Midbrain (tissue), 1 donor: ENCODE results near the gene CNOT2.
"Not testable (repeated sequence)": the region's sequence is repeated elsewhere in the genome, so short reads cannot be mapped to it uniquely, and the experiment has no call there.

Experiments
- DNase-seq: peaks from one replicate; lab custom pipeline; 2025; lab: John Stamatoyannopoulos, UW

The CNOT2 gene

GRCh38 chr12:70251661-70252060, 8.4 kb downstream of the CNOT2 start:
- DNase-seq, result no peak

- DNase-seq, result no peak
Observed at GRCh38 chr12:70252832-70253231, 9.6 kb downstream of the CNOT2 start.

DNA sequence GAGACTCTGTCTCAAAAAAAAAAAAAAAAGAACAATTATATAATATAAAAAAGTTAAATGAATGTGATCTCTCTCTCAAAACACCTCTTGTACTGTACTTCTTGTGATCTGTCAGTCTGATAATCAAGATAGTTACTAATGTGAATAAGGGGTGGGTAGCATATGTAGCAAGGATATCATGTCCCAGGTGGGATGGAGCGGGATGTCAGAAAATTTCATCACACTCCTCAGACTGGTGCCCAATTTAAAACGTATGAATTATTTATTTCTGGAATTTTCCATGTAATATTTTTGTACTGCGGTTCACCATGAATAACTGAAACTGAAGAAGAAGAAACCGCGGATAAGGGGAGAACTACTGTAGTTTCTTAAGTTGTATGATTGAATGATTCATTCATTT, 11.0 kb downstream of the CNOT2 start:
- DNase-seq, result no peak

- DNase-seq, result no peak
Observed at GRCh38 chr12:70254846-70255245, 11.6 kb downstream of the CNOT2 start.

DNA sequence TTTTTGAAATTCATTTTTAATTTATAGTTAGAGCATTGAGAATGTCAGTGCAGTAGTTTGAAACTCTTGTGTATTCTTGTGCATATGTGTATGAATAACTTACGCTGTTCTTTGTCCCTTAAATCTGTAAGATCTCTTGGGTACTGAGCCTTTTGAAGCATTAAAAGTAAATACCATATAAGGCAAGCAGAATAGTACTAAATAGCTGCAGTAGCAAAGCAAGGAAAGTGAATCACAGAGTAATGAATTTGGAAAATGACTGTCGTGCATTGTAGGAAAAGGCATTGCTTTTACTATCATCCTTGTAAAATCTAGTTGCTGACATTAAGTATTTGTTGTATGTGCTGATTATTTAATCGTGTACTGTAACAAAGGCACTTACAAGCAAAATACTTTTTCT, 12.1 kb downstream of the CNOT2 start:
- no peak for DNase-seq

GRCh38 chr12:70258605-70259403, 15.6 kb downstream of the CNOT2 start:
- DNase-seq, result no peak

GRCh38 chr12:70260646-70261045, 17.4 kb downstream of the CNOT2 start:
- no peak for DNase-seq

DNA sequence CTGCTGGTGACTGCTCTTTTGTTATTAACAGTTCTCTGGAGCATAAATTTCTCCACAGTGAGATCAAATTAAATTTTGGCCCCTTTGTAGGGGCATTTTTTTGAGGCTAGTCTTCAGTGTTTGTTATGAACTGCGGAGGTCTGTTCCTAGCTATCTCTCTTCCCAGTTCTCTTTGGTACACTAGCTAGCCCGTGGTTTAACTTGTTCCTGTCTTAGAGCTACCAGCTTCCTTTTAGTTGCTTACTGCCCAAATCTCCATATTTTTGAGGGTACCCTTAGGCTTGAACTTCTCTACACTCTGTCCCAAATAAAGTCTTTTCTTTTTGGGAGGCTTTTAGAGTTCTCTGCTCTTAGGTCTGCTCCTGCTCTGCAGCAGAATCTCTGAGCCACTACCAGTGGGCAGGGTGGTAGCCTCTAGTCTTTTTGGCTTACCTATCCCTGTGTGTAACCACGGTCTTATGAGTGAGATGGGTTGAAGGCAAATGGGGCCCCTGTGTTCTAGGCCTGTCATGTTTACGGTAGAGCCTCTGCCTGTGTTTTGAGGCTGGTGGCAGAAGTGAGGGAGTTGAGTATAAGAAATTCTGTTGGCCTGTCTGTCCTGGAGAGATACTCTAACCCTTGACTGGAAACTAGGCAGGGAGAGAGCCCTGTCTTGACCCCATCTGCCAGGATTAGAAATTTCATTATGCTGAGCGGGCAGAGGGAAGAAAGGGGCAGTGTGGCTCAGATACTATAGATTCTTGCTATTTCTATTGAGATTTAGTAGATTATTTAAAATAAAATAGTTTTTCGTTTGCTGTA, 21.0 kb downstream of the CNOT2 start:
- no peak for DNase-seq

- DNase-seq, result no peak
Observed at GRCh38 chr12:70265132-70265531, 21.9 kb downstream of the CNOT2 start.

GRCh38 chr12:70267550-70267949, 24.3 kb downstream of the CNOT2 start:
- no peak for DNase-seq

GRCh38 chr12:70268972-70269371, 25.7 kb downstream of the CNOT2 start:
- no peak for DNase-seq

GRCh38 chr12:70270108-70270507, 26.9 kb downstream of the CNOT2 start:
- DNase-seq, result no peak

- no peak for DNase-seq
Observed at GRCh38 chr12:70271025-70271424, 27.8 kb downstream of the CNOT2 start.

DNA sequence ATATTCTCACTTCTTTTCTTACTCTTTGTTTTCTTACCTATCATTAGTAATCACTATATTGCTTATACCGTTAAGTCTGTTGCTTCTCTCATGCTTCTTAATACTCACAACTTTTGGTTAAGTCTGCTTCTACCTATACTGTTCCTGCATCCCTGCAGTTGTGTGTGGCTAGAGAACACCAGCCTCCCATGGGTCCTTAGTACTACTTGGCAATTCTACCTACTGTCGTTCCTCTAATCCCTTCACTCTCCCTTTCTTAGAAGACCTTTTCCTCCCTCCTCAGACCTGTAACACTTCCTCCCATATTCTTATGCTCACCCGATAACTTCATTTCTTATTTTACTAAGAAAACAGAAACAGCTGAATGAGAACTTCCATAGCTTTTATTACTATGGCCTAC, 29.3 kb downstream of the CNOT2 start:
- no peak for DNase-seq

GRCh38 chr12:70275045-70275444, 31.8 kb downstream of the CNOT2 start:
- no peak for DNase-seq

- DNase-seq, result no peak
Observed at GRCh38 chr12:70277973-70278372, 34.7 kb downstream of the CNOT2 start.

DNA sequence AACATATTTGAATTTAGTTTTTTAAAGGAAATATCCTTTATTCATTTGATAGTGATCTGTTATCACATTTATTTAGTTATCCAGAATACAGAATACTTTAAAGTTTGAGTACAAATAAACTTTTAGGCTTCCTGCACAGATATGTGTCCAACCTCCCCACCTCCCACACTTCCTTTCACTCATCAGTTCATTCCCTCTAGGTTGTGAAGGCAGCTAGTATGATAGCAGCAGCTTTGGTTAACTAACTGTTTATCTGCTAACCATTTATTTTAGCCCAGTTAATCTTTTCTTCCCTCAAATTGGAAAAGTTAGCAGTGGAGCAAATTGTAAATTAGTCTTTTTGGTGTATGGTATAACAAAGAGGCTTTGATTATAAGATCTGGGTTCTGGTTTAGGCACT, 35.7 kb downstream of the CNOT2 start:
- no peak for DNase-seq

DNA sequence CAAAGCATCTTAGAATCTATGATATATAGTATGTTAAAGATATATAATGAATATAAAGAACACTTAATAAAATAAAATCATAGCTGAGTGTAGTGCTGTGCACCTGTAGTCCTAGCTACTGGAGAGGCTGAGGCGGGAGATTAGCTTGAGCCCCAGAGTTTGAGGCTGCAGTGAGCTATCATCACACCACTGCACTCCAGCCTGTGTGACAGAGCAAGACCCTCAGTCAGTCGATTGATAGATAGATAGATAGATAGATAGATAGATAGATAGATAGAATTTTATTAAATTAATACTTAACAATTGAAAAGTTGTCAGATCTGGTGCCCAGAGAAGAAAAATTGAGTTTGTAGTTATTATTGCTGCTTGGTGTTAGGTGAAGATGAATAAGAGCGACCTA, 40.0 kb downstream of the CNOT2 start:
- no peak for DNase-seq

GRCh38 chr12:70288817-70289216, 45.6 kb downstream of the CNOT2 start:
- DNase-seq, result no peak

GRCh38 chr12:70290116-70290515, 46.9 kb downstream of the CNOT2 start:
- no peak for DNase-seq

DNA sequence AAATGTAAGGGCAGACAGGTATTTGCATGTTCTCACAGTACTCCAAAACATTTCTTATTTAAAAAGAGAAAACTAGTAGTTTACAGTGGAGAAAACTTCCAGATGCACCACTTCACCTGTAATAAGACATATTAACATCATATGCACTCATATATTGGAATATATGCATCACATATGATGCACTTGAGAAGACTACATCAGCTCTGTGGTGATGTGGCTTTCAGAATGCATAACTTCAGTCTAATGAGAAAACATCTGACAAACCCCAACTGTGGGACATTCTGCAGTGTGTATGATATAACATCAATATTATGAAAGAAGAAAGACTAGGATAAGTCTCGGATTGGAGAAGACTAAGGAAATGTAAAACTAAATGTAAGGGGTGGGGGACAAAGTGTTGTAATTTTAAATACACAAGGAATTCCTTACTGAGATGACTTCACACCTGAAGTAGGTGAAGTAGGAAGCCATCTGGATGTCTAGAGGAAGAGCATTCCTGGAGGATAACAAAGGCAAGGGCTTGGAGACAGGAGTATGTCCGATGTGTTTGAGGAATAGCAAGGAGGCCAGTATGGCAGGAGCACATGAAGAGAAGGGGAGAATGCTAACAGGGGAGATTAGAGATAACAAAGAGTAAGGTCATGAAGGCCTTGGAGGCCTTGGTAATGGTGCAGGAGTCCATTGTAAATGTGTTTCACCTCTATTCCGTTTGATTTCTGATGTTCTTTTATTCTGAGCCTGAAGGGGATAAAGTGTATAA, 49.0 kb downstream of the CNOT2 start:
- DNase-seq, result no peak

DNA sequence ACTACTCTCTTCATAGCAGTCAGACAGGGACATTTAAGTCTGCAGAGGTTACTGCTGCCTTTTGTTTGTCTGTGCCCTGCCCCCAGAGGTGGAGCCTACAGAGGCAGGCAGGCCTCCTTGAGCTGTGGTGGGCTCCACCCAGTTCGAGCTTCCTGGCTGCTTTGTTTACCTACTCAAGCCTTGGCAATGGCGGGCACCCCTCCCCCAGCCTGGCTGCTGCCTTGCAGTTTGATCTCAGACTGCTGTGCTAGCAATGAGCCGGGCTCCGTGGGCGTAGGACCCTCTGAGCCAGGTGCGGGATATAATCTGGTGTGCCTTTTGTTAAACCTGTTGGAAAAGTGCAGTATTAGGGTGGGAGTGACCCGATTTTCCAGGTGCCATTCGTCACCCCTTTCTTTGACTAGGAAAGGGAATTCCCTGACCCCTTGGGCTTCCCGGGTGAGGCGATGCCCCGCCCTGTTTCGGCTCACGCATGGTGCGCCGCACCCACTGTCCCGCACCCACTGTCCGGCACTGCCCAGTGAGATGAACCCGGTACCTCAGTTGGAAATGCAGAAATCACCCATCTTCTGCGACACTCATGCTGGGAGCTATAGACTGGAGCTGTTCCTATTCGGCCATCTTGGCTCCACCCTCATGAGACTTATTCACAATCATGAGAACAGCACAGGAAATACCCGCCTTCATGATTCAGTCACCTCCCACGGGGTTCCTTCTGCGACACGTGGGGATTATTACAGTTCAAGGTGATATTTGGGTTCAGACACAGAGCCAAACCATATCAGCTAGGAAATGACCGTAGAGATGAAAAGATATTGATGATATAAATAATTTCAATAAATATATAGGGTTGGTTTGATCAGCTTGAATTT, 61.7 kb downstream of the CNOT2 start:
- not testable (repeated sequence) for DNase-seq
